RCC 7860 (cell line): ENCODE results near the gene SLC5A3.

Source experiments
- DNase-seq: peaks from one replicate; pipeline ENCODE4 v3.0.0-alpha.2; 2015; ENCODE audit warnings: low spot score
- FAIRE-seq: peaks from 2 replicates; lab custom pipeline; 2012; peaks lifted over from hg19 to GRCh38; lab: Jason Lieb, UNC

Gene SLC5A3

DNA sequence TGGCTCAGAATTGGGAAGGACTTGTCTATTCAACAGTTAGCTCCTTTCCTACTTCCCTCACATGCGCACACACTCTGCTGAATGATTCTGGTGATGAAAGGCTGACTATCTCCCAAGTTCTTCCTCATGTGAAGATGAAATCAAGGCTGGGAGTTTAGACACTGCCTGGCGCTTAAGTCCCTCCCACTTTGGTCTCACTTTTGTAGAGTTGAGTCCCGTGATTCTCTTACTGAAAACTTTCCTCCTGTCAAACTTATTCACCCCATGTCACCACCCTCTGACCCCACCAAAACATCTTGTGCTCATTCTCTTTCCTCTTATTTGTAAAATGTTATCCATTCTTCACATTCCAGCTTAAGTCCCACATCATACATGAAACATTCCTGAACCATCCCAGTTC is 8.4 kb upstream of the SLC5A3 start:
- DNase-seq (no peak), FAIRE-seq (no peak)

DNA sequence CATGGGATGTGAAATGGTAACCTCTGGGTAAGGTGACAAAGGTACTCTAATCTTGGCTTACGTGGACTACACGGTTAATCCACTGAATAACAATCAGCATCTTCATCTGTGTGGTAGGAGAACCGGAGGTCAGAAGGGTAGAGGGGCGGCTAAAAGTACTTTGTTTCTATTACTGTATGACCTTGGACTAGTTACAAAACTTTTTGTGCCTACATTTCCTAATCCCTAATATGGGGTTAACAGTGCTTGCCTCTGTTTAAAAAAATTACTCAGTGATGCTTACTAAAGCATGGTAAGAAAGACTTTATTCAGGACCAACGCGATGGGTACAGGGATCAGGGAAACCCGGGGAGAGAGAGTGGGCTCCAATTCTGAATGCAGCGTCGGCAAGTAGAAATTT is 1.7 kb upstream of the SLC5A3 start:
- DNase-seq, result no peak
- FAIRE-seq, result no peak

DNA sequence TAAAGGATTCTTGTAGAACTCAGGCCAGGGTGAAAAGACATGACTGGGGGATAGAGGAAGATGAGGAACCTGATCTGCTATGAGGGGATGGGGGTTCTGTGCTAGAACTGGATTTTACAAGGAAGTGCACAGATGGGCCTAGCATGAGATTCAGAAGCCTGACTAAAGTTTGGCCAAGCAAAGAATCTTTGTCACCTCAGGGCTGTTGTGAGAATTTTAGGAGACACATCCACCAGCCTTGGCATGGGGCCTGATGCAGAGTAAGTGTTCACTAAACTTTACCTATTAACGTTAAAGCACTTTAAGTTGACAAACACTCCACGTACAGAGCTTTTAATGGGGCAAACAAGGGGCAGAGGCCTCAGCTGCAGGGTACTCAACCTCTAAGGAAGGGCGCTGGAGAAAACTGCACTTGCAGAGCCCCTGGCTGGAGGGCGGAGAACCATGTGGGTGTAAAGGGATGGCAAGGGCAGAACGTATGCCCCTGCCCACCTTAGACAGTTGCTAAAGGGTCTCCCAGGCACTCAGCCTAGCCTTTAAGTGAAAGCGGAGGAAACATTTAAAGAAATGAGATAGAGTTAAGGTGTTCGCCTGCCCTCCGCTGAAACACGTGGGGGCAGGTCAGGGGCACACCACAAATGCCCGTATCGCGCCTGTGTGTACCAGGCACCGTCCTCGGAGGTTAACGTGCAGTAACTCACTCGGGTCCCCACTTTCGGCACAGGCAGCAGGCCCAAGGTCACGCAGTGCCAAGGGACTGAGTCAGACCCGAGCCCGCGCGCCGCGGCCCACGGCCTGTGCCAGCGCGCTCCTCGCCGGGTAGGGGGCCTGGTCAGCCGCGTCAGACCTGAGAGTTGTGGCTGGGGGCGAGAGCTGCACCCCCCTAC is 990 bp upstream of the SLC5A3 start:
- no peak for DNase-seq
- FAIRE-seq, result no peak

DNA sequence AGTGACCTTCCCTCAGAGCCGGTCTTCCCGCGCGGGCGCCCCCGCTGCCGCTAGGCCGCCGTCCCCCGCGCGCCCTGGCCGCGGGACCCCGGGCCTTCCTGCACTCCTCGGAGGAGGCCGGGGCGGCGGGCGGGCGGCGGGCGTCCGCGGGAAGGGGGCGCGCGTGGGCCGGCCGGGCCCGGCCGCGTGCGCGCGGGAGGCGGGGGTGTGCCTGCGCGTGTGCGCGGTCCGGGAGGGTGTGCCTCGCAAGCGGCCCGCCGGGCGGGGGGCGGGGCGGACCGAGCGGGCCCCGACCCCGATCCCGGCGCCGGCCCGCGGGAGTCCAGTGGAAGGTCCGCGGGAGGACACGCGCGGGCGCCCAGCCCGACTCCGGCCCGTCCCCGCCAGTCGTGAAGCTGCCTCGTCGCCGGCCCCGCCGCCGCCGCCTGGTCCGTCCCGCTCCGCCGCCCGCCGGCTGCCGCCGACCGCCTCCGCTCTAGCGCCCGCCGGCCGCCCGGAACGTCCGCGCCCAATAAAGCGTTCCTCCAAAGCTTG is 438 bp downstream of the SLC5A3 start:
- FAIRE-seq (no peak), DNase-seq (no peak)

DNA sequence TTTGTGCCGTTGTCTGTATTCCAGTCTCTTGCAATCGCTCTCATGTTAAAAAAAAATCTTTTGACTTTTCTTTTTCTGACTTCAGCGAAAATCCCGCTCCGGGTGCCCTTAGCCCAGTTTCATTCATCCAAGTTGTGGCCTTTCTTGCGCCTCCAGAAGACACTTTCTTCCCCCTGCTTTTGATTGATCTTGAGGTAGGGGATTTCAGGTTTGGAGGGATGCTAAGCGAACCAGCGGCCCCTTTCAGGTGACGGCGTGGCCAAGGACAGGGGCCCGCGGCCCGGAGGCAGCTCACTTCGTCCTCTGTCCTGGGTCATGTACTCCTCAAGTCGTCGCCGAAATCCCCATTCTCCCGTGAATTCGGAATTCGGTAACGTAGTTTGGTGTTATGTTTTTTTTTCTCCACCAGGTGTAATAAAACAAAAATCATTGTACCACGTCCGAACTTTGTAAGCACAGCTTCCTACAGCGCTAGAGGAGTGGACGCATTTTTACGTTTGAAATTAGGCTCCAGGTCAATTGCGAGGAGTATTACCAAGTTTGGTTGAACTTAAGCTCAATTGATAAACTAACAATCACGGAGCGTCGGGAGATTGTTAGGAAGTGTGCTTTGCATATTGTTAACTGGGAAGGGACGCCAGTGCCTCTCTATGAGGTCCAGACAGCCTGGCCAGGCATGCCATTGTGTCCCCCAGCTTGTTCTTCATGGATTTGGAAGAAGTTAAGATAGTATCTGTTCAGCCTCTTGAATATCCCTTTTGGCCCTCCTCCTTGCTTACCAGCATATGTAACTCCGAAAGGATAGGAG is 1.1 kb downstream of the SLC5A3 start:
- no peak for FAIRE-seq

DNA sequence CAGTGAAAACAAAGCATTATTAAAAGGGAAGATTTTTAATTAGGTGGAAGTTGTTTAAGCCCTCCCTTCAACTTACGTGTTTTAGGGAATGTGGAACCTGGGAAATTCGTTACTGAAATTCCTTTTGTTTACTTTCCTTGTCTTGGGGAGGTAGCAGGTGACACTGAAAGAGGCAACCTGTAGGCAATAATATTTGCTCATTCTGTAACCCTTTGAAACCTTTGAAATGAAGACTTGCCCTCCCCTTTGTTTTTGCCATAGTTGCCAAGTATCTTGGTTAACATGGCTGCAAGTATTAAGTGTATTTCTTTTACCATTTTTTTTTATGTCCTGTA is 1.7 kb downstream of the SLC5A3 start:
- FAIRE-seq (no peak), DNase-seq (no peak)

More for the DNA sequence above, 1.1 kb downstream of the SLC5A3 start:
- no peak for DNase-seq

DNA sequence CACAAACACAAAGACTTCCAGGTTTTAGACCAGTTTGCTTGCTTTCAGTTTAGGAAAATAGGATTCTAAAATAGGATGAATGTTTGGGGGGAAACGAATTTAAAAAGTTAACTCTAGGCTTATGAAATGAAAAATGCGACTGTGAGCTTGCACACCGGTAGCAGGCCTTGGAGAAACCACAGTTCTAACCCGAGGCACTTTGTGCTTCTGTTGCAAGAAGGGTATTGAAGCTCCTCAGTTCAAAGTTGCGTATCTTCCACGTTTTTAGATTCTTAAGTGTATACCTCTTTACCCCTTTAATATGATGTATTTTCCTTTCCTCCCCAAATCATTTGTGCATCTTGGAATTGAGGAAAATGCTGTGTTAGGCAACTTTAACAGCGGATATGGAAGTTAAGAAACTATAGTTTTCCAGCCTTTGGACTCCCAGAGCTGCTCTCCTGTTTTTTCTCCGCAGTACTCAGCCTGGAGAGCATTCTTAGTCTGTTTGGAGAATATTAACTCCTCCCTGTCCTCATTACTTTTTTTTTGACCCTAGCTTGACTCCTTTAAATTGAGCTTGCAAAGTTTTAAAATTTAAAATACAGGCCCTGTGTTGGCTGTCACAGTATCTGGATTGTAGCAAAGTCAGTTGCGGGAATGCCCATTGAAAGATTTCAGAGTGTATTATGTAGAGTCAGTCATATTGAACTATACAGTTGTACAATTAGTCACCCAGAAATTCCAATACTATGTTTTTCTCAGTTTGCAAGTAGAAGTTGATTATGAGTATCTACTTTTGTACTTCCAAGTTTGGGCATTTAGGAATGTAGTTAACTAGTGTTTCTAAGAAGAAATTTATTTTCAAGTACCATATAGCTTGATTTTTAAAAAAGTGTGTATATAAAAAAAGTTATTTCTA is 2.6 kb downstream of the SLC5A3 start:
- DNase-seq (no peak), FAIRE-seq (no peak)

DNA sequence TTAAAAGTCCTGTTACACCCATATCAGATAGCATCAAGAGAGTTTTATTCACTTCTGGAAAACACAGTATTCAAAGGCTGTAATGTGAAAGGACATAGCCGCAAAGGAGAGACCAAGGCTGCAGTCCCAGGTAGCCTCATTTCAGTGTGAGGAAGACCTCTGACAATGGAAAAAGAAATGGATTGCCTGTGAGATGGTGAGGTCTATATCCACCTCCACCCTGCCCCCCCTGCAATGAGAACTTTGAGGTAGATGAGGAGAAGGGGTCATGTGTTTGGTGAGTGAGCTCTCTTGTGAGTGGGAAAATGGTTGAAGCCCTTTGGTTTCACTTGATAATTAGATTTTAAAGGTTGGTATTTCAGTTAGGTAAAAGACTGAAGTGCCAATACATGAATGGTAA is 3.5 kb downstream of the SLC5A3 start:
- FAIRE-seq (no peak), DNase-seq (no peak)

DNA sequence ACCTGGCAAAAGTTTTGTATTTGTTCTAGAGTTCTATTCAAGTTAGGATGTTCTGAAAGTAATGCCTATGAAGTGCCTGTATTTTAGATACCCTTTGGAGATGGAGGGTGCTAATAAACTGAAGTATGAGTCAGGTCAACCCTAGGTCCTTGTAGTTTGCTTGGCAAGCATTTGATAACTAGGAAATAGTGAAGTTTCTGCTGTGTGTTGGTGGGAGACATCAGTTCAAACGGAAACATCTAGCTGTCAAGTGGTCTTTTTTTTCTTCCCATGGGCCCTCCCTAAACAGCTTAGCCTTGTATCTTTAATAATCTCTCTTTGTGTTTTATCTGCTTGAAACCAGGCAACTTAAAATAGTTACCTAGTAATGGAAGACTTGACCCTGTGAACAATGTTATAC is 4.5 kb downstream of the SLC5A3 start:
- FAIRE-seq (no peak), DNase-seq (no peak)

DNA sequence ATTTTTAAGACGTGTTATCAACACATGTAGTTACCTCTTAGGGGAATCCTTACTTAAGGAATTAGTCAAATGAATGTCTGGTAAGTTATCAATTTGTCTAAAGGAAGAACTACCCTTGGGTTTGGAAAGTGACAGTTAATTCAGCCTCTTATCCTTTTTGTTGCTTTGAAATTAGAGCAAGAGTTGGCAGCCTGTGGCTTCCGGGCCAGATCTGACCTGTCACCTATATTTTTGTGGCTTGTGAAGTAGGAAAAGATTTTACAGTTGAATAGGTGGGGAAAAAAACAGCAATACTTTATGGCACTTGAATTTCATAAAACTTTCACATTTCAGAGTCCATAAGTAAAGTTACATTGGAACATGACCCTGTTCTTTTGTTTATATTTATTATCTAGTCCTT is 5.5 kb downstream of the SLC5A3 start:
- FAIRE-seq (peak; percentile 58), DNase-seq (no peak)

DNA sequence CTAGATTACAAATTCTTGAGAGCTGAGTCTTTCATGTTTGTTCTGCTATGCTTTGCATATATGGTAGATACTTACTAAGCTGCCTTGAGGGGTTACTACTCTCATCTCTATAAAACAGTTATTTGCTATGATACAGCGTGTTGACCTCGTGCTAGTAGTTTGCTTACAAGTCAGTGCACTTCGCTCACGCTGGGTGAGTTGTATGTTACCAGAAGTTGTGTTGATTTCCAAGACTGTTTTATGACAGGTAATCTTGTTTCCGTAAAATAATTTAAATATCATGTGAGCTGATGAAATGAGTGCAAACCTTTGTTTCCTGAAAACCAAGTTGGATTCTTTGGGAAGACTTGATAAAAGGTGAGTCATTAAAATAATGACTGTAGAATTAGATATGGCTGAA is 7.3 kb downstream of the SLC5A3 start:
- no peak for DNase-seq
- FAIRE-seq, result no peak

DNA sequence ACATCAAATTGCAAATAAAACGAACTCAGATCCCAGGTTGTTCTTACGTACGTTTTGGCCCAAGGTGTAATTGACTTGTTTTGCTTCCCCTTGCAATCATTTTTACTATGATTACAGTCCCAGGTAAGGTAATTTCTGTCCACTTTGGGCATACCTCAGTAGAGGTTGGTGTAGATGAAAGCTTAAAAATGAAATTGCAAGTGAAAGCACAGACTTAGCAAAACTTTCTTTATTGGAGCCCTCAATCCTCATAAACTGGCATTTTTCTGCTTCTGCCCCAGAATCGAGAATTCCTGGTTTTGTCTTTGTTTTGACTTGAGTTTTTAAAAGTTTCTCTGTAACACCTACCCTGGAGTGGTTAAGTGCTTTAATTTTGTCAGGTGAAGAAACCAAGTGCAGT is 9.4 kb downstream of the SLC5A3 start:
- no peak for FAIRE-seq
- no peak for DNase-seq

DNA sequence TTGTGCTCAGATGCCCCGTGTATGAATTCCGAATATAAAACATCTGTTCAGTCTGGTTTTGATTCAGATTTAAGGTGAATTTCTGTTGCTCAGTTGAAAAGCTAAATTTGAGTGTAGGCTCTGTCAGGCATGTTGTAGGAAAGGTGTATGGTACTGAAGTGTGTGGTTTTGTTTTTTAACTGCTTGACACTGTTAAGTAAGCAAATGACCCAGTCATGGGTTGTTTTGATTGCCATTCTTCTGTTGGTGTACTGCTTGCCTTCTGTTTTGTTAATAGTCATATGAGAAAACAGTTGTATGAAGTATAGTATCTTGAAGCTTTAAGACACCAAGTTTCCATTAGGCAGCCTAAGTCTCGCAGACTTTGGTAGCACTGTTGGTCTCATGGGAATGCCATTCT is 10.0 kb downstream of the SLC5A3 start:
- no peak for DNase-seq
- FAIRE-seq, result no peak

DNA sequence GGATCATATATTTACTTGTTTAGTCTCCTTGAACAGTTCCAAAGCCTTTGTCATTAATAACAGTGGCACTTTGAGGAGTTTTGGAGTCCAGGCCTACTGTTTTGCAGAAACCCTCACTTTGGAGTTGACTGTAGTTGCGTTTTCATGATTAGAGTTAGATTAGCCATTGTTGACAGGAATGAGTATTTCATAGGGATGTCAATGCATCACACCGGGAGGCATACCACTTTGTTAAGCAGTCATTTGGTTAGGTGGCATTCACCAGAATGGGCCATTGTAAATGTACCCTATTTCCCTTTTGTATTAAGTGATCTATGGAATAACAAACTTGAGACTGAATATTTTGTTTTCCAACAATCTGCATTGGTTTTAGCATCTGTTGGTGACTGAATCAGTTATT is 11.8 kb downstream of the SLC5A3 start:
- DNase-seq (no peak), FAIRE-seq (no peak)

DNA sequence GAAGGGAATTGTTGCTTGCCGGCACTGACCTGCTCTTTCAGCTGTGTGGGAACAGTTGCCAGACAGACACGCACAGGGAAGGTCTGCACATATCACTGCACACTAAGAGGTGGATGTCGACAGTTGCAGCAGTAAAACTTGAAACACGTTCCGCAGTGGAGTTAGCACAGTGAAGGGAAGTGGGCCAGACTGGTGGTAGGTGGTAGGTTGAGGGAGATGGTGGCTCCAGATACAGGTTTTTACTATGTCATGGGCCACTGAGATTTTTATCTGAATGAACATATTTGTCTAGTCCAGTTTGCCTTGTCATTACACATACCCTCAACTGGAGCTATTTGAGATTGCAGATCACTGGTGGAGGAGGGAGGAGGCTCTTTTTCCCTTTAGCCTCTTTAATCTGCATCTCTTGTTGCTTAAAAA is 13.5 kb downstream of the SLC5A3 start:
- FAIRE-seq (no peak), DNase-seq (no peak)

DNA sequence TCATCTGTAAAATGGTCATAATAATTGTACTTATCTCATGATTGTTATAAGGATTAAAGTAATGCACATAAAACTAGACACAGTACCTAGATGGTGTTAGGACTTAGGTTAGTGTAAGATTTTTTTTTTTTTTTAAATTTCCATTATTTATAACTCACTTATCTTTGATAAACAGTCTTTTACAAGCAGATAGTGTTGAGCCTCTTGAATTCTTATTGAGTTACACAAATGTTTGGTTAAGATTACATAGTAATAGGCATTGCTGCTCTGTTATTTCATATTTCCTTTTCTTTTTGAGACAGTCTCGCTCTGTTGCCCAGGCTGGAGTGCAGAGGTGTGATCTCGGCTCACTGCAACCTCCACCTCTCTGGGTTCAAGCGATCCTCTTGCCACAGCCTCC is 15.4 kb downstream of the SLC5A3 start:
- FAIRE-seq, result no peak
- no peak for DNase-seq

DNA sequence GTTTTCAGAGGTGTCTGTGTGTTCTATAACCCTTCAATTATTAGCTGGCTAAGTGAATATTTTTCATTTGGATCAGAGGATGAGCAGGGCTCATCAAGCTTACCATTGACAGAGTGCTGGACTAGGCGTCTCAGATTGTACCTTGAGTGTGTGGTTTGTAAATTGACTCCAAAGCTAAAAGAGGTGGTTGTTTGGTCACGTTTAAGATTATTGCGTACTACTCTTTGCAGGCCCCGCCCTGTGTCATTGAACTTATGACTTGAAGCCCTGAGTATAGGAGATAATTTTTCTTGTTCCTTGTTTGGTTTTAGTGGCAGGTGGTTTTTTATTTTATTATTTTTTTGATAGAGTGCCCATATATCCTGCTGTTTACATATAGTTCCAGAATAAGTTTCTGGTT is 17.7 kb downstream of the SLC5A3 start:
- no peak for DNase-seq

DNA sequence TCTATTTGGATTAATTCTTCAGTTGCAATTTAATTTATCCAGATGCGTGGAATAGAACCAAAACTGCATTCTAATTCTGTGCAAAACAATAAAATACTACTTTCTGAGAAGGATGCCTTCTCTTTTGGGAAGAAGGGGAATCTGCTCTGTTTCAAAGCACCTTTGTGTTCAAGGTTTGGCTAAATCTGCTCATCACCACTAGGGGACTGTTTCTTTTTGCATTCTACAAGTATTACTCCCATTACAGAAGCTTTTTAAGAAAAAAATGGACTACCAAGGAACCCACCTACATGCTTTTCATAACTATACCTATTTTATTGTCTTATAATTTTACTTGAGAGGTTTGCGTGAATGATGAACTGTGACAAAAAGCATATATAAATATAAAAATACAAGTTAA is 18.2 kb downstream of the SLC5A3 start:
- DNase-seq (no peak), FAIRE-seq (no peak)

More for the DNA sequence above, 17.7 kb downstream of the SLC5A3 start:
- no peak for FAIRE-seq

DNA sequence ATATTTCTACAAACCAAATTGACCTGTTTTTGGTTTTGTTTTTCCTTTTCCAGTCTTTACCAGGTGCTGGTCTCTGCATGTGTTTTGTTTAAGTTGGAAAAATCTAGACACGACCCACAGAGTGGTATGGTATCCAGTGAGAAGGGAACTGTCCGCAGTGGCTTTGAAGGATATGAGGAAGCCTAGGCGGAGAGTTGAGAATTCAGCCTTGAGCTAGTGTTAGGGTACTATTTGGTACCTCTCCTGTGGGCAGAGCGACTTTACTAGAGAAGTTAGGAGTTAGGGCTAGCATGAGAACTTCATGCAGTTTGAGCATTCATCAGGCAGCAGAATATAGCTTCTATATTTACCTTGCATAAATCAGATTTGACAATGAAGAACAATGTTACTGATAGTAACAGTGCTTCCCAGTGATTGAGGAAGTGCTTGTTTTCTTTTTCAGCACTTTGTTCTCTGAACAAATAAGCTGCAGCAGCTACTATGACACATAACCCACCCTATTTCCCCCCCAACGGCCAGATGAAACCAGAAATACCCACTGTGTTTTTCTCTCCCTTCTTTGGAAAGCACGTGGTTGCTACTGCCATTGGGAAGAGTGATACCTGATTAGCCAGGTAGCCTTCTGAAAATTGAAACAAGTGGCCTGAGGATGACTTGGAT is 19.0 kb downstream of the SLC5A3 start:
- FAIRE-seq (no peak), DNase-seq (no peak)

DNA sequence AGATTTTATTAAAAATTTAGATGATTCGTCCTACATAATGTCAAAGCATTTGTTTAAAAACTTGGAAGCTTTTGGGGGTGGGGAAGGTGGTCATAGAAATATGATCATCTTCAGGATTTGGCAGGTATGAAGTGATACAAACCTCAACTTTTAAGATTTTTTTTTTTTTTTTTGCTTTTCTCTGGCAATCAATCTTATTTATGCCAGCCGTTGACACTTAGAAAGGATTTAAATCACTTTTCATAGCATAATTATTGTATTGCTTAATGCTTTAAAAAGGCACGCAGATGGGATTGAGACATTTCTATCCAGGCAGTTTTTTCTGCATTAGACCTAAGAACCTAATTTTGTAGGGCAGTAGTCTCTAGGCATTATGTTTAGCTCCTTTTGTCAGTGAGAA is 19.7 kb downstream of the SLC5A3 start:
- no peak for DNase-seq
- no peak for FAIRE-seq
